ENCODE measurements around the gene TMEM239. TPM values are rescaled to one million over a fixed set of nuclear protein-coding genes. Genes with fewer than 3 reads are reported as not detected.
"Not testable (repeated sequence)": the region's sequence is repeated elsewhere in the genome, so short reads cannot be mapped to it uniquely, and the experiment has no call there.

TMEM239 gene
- total RNA-seq (ENCODE audit: low replicate concordance): not detected in 2 replicates
- long read RNA-seq: 0 reads

DNA sequence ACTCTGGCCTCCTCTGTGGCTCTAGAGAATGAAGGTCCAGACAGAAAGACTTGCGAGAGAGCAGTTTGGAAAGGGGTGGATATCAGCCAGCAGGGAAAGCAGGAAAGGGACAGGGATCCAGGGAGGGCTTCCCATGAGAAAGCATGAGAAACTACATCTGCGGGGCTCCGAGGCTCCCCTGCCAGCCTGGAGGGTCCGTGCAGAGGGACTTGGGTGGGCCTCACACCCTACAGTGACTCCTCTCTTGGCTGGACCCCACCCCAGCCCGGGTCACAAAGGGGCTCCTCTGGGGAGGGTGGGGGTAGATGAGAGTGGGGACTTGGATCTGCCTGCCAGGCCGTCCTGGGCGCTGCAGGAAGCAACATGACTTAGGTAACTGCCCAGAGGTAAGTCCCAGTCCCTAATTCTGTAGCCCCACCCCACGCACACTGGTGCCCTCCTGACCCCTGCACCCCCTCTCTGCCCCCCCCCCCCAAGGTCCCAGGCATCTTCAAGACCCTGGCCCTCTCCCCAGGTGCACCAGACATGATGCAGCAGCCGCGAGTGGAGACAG, at the start of gene TMEM239:
Gene TMEM239, plus strand, starts transcription at position 335 of the 553 bp plus-strand sequence. Its CDS starts 191 bp downstream, at position 526.
- peaks cover 51% of the 10 kb centered on the region for H3K27me3 Mint-ChIP-seq
- H3K4me3 Mint-ChIP-seq: no peak within 1 kb of the TSS
- peak; percentile 58 for DNase-seq (ENCODE audit: extremely low spot score, unreplicated experiment)
- peaks cover 5% of the 10 kb centered on the region for H3K9me3 Mint-ChIP-seq
- no peaks in the 10 kb centered on the region for H3K36me3 Mint-ChIP-seq
- no peak within 1 kb of the TSS for H3K27ac Mint-ChIP-seq
- TF ChIP-seq, protein P1, sequence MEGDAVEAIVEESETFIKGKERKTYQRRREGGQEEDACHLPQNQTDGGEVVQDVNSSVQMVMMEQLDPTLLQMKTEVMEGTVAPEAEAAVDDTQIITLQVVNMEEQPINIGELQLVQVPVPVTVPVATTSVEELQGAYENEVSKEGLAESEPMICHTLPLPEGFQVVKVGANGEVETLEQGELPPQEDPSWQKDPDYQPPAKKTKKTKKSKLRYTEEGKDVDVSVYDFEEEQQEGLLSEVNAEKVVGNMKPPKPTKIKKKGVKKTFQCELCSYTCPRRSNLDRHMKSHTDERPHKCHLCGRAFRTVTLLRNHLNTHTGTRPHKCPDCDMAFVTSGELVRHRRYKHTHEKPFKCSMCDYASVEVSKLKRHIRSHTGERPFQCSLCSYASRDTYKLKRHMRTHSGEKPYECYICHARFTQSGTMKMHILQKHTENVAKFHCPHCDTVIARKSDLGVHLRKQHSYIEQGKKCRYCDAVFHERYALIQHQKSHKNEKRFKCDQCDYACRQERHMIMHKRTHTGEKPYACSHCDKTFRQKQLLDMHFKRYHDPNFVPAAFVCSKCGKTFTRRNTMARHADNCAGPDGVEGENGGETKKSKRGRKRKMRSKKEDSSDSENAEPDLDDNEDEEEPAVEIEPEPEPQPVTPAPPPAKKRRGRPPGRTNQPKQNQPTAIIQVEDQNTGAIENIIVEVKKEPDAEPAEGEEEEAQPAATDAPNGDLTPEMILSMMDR (conservative IDR thresholded peaks at IDR 0.05): no peak
- peaks cover 15% of the 10 kb centered on the region for H3K4me1 Mint-ChIP-seq (ENCODE audit: unreplicated experiment)

DNA sequence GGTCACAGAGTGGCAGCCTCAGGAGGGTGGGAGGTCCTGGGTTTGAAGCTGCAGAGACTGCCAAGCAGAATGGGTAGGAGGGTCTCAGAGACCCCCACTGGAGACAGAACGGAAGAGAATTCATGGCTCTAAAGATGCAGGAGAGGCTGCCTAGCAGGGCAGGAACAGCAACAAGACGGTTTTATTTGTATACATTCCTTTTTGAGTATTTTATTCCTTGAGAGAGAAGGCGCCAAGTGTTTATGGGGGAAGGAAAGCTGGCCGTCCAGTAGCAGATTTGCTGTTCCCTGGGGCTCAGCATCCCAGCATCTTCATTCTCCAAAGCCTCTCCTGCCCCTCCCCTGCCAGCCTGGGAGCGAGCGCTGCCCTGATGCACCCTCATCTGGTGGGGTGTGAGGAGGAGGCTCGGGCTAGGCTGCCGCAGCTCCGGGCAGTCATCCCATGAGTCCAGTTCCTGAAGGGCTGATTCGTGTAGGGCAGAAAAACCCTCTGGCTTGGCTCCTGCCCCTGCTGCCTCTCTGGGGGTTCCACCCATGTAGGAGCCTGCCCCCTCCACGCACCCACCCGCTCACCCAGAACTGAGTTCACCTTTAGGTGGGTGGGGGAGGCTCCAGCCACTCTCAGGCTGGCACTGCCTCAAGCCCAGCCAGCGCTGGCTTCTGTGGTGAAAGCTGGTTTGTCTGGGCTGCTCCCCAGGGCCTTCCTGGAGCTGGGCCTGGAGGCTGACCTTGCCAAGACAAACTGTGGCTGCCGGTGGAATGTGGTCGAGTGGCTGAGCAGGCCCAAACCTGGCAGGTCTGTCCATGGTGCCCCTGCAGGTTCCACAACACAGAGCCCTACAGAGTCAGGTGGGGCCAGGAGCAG, 48.2 kb upstream of the TMEM239 start:
- Mint-ChIP-seq H3K4me3 (no peak overlapping the region), H3K27me3 (peaks cover 46% of the 10 kb centered on the region)
- TF ChIP-seq, protein P1 (conservative IDR thresholded peaks at IDR 0.05): no peak

DNA sequence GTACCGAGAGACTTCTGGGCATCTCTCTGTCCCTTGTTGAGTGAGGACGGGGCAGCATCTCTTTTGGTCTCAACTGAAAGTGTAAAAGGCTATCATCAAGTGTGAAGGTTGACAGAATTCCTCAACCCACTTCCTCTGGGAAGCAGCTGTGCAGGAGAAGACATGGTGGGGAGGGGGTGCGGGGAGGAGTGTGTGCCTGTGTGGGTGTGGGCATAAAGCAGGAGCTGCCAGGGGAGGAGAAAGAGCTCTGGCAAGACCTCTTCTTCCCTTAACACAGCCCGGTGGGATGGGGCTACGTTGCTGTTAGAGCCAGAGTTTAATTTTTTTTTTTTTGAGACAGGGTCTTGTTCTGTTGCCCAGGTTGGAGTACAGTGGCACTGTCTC, 47.5 kb upstream of the TMEM239 start:
- H3K27ac Mint-ChIP-seq: no peak overlapping the region
- TF ChIP-seq, protein P1 (conservative IDR thresholded peaks at IDR 0.05): no peak
- DNase-seq (ENCODE audit: extremely low spot score, unreplicated experiment): no peak
- H3K4me1 Mint-ChIP-seq (ENCODE audit: unreplicated experiment): no peaks in the 10 kb centered on the region
- H3K36me3 Mint-ChIP-seq: no peaks in the 10 kb centered on the region
- H3K4me3 Mint-ChIP-seq: no peak overlapping the region
- no peaks in the 10 kb centered on the region for H3K9me3 Mint-ChIP-seq
- peaks cover 41% of the 10 kb centered on the region for H3K27me3 Mint-ChIP-seq

More for the DNA sequence above, 48.2 kb upstream of the TMEM239 start:
- H3K36me3 Mint-ChIP-seq: no peaks in the 10 kb centered on the region
- H3K27ac Mint-ChIP-seq: no peak overlapping the region
- no peaks in the 10 kb centered on the region for H3K4me1 Mint-ChIP-seq (ENCODE audit: unreplicated experiment)
- peak; percentile 53 for DNase-seq (ENCODE audit: extremely low spot score, unreplicated experiment)
- H3K9me3 Mint-ChIP-seq: no peaks in the 10 kb centered on the region

DNA sequence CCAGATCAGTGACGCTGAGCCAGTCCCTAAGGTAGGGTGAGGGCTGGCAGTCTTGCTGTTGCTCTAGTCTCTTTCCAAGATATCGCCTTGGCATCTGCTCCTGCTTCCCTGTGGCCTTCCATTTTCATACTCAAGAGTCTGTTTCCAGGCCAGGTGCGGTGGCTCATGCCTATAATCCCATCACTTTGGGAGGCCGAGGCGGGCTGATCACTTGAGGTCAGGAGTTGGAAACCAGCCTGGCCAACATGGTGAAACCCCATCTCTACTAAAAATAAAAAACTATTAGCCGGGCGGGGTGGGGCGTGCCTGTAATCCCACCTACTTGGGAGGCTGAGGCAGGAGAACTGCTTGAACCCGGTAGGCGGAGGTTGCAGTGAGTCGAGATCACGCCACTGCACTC, 46.1 kb upstream of the TMEM239 start:
- H3K36me3 Mint-ChIP-seq; H3K9me3 Mint-ChIP-seq; H3K4me3 Mint-ChIP-seq; H3K27ac Mint-ChIP-seq; H3K4me1 Mint-ChIP-seq (ENCODE audit: unreplicated experiment): not testable (repeated sequence)
- DNase-seq (ENCODE audit: extremely low spot score, unreplicated experiment): peak; percentile 40
- peaks cover 36% of the 10 kb centered on the region for H3K27me3 Mint-ChIP-seq

DNA sequence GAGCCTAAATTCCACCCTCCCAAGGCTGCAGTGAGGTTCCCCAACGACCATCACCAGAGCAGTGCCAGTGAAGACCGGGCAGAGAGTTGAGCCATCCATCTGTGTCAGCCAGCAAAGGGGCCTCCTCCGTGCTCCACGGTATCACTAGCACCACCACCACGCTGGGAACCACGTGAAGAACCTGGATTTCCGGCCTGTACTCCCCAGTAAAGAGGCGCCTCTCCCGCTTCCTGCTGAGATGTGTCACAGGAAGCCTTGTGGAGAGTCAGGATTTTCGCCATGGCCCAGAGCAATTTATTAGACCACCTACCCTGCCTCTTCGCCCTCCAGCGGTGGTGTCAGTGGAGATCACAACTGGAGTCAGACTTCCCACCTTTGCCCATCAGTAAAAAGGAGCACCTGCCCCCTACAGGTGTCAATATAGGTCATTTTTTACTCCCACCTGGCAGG, 44.5 kb upstream of the TMEM239 start:
- H3K4me3 Mint-ChIP-seq: no peak overlapping the region
- TF ChIP-seq, protein P1 (conservative IDR thresholded peaks at IDR 0.05): no peak
- H3K27me3 Mint-ChIP-seq: peaks cover 36% of the 10 kb centered on the region
- H3K27ac Mint-ChIP-seq: no peak overlapping the region
- H3K9me3 Mint-ChIP-seq: no peaks in the 10 kb centered on the region
- no peaks in the 10 kb centered on the region for H3K36me3 Mint-ChIP-seq
- no peaks in the 10 kb centered on the region for H3K4me1 Mint-ChIP-seq (ENCODE audit: unreplicated experiment)
- DNase-seq (ENCODE audit: extremely low spot score, unreplicated experiment): peak; percentile 52

DNA sequence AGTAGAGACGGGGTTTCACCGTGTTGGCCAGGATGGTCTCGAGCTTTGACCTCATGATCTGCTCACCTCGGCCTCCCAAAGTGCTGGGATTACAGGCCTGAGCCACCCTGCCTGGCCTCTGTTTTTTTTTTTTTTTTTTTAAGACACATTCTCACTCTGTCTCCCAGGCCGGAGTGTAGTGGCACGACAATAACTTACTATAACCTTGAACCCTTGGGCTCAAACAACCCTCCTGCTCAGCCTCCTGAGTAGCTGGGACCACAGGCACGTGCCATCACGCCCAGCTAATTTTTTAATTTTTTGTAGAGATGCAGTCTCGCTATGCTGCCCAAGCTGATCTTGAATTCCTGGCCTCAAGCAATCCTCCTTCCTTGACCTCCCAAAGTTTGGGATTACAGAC, 42.4 kb upstream of the TMEM239 start:
- DNase-seq (ENCODE audit: extremely low spot score, unreplicated experiment): no peak
- Mint-ChIP-seq H3K27me3 (peaks cover 28% of the 10 kb centered on the region), H3K9me3 (no peaks in the 10 kb centered on the region), H3K4me1 (ENCODE audit: unreplicated experiment) (no peaks in the 10 kb centered on the region), H3K27ac (no peak overlapping the region), H3K4me3 (no peak overlapping the region), H3K36me3 (no peaks in the 10 kb centered on the region)
- TF ChIP-seq, protein P1 (conservative IDR thresholded peaks at IDR 0.05): no peak
